ENCODE results near the gene SDHC.

Gene SDHC

DNA sequence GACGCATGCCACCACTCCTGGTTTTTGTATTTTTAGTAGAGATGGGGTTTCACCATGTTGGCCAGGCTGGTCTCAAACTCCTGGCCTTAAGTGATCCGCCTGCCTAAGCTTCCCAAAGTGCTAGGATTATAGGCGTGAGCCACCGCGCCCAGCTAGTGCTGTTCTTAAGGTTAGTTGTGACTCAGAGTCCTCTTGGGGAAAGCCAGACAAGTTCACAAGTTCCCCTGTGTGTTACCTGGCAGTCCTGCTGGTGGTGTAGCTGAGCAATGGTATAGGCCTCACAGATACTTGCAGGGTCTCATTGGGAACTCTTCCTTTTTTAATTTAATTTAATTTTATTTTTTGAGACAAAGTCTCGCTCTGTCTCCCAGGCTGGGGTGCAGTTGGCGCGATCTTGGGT, 42.9 kb downstream of the SDHC start:
- H3K4me1 ChIP-seq (ENCODE audit: low read depth, poor library complexity, severe bottlenecking): no peaks in the 10 kb centered on the region
- H3K36me3 ChIP-seq (ENCODE audit: insufficient read depth): no peaks in the 10 kb centered on the region
- no peaks in the 10 kb centered on the region for H4K20me1 ChIP-seq (ENCODE audit: insufficient read depth)
- no peak overlapping the region for H3K4me2 ChIP-seq
- H2AFZ ChIP-seq (ENCODE audit: low read depth): no peak overlapping the region
- TF ChIP-seq CTCF (conservative IDR thresholded peaks at IDR 0.05; ENCODE audit: low read depth, low read length): no peak
- no peaks in the 10 kb centered on the region for H3K27me3 ChIP-seq (ENCODE audit: insufficient read depth, low read depth)
- no peak overlapping the region for H3K27ac ChIP-seq
- no peak overlapping the region for H3K9ac ChIP-seq
- H3K4me3 ChIP-seq (IDR thresholded peaks at IDR 0.05; ENCODE audit: insufficient read depth, low read depth, low read length): no peak overlapping the region
- H3K79me2 ChIP-seq (ENCODE audit: insufficient read depth, low read depth): no peaks in the 10 kb centered on the region

DNA sequence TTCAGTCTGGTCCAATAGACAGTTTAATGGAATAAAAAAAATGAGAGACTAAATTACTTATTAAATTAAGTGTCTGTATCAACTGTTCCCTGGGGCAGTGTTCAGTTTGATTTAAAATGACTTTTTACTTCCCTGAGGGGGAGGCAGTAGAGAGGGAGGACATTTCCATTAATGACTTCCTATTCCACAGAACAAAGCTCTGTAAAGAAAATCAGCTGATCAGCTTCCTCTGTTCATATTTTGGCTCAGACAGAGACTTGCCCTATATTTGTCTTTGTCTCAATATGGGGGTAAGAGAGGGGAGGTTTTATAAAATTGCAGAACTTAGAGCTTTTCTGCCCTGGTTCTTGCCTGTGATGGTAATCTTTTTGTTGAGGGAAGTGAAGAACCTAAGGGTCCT, 45.1 kb downstream of the SDHC start:
- no peak for TF ChIP-seq CTCF (conservative IDR thresholded peaks at IDR 0.05; ENCODE audit: low read depth, low read length)
- Histone ChIP-seq H3K27ac (no peak overlapping the region), H3K4me2 (no peak overlapping the region), H3K4me3 (IDR thresholded peaks at IDR 0.05; ENCODE audit: insufficient read depth, low read depth, low read length) (no peak overlapping the region), H3K9ac (no peak overlapping the region), H3K27me3 (ENCODE audit: insufficient read depth, low read depth) (no peaks in the 10 kb centered on the region), H4K20me1 (ENCODE audit: insufficient read depth) (no peaks in the 10 kb centered on the region), H3K4me1 (ENCODE audit: low read depth, poor library complexity, severe bottlenecking) (no peaks in the 10 kb centered on the region), H3K79me2 (ENCODE audit: insufficient read depth, low read depth) (no peaks in the 10 kb centered on the region), H3K36me3 (ENCODE audit: insufficient read depth) (no peaks in the 10 kb centered on the region), H2AFZ (ENCODE audit: low read depth) (no peak overlapping the region)

GRCh38 chr1:161364332-161364731, 50.2 kb downstream of the SDHC start:
- H4K20me1 ChIP-seq (ENCODE audit: insufficient read depth): no peaks in the 10 kb centered on the region
- H3K4me3 ChIP-seq (IDR thresholded peaks at IDR 0.05; ENCODE audit: insufficient read depth, low read depth, low read length): no peak overlapping the region
- H2AFZ ChIP-seq (ENCODE audit: low read depth): no peak overlapping the region
- no peak for TF ChIP-seq CTCF (conservative IDR thresholded peaks at IDR 0.05; ENCODE audit: low read depth, low read length)
- no peak overlapping the region for H3K4me2 ChIP-seq
- H3K4me1 ChIP-seq (ENCODE audit: low read depth, poor library complexity, severe bottlenecking): no peaks in the 10 kb centered on the region
- H3K27ac ChIP-seq: no peak overlapping the region
- H3K36me3 ChIP-seq (ENCODE audit: insufficient read depth): no peaks in the 10 kb centered on the region
- no peak overlapping the region for H3K9ac ChIP-seq
- H3K79me2 ChIP-seq (ENCODE audit: insufficient read depth, low read depth): no peaks in the 10 kb centered on the region
- no peaks in the 10 kb centered on the region for H3K27me3 ChIP-seq (ENCODE audit: insufficient read depth, low read depth)

DNA sequence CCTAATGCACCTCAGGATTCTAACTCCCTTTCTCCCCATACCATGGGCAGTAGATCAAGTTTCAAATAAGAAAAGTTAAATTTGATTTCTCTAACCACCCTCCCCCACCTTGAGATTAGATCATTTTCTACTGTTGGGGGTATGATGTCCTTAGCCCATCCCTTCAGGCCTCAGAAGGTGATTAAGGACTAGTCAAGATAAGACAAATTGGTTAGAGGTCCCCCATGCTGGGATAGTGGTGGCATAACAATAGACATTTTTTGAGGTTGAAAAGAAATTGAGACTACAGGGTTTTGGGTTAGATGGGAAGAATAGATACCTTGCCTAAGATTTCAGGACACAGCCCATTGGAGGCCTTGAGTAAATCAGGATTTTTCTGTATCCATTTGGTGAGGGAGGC, 51.0 kb downstream of the SDHC start:
- H3K4me2 ChIP-seq: no peak overlapping the region
- H3K27me3 ChIP-seq (ENCODE audit: insufficient read depth, low read depth): no peaks in the 10 kb centered on the region
- no peaks in the 10 kb centered on the region for H3K4me1 ChIP-seq (ENCODE audit: low read depth, poor library complexity, severe bottlenecking)
- no peak overlapping the region for H3K4me3 ChIP-seq (IDR thresholded peaks at IDR 0.05; ENCODE audit: insufficient read depth, low read depth, low read length)
- H3K9ac ChIP-seq: no peak overlapping the region
- no peak overlapping the region for H3K27ac ChIP-seq
- no peak for TF ChIP-seq CTCF (conservative IDR thresholded peaks at IDR 0.05; ENCODE audit: low read depth, low read length)
- no peaks in the 10 kb centered on the region for H3K36me3 ChIP-seq (ENCODE audit: insufficient read depth)
- no peaks in the 10 kb centered on the region for H3K79me2 ChIP-seq (ENCODE audit: insufficient read depth, low read depth)
- H4K20me1 ChIP-seq (ENCODE audit: insufficient read depth): no peaks in the 10 kb centered on the region
- no peak overlapping the region for H2AFZ ChIP-seq (ENCODE audit: low read depth)

Measured in KMS-11 (cell line).